OCI-LY1 (cell line): ENCODE measurements around the gene LETM1.

Source experiments
- EZH2 ChIP-seq: fragments of 200-600 bp; sonication (generic), shearing (Covaris generic); IDR thresholded peaks from 2 replicates; pipeline ENCODE4 v1.8.0; 2017; ENCODE audit warnings: borderline replicate concordance, mixed run types, mild to moderate bottlenecking, antibody characterized with exemption, low read length, moderate library complexity, mixed read lengths
- TF ChIP-seq, protein P1 (sequence below): fragments of 200-600 bp; sonication (generic), shearing (Covaris generic); IDR thresholded peaks from 2 replicates; pipeline ENCODE4 v1.5.1; 2017; ENCODE audit warnings: mild to moderate bottlenecking, antibody characterized with exemption, low read length, moderate library complexity, mixed read lengths

DNA sequence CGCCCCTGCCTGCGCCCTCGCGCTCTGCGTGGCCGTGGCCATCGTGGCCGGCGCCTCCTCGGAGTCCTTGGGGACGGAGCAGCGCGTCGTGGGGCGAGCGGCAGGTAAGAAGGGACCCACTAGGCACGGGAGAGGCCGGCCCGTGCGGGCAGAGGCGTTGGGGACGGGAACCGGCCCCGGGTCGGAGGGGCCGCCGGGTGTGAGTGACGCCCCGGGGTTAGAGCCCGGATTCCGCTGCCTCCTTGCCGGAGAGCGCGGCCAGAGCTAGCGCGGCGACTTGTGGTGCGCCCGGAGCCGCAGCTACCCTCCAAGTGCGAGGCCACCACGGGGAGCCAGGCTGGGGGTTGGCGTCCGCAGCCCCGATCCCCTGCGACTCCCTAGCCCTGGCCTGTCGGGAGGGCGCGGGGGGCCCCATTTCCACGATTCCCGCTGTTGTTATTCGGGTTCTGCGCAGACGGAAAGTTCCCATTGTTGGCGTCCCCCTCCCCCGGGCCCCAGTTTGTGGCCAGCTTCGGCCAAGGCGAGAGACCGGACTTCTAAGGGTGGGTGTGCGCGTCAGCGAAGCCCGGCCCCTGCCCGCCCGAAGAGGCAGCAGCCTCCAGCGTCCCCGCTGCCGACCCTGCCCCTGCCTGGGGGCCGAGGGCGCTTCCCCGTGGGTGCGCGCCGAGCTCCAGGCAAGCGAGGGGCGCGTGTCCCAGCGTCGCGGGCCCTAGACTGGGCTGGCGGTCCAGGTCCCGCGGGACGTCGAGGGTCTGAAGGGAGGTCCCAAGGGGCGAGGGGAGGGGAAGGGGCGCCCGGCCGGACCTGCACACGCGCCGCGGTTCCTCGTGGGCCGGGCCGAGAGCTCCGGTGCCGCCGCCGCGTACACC lies 61.8 kb downstream of the LETM1 start:
- TF ChIP-seq, protein P1, sequence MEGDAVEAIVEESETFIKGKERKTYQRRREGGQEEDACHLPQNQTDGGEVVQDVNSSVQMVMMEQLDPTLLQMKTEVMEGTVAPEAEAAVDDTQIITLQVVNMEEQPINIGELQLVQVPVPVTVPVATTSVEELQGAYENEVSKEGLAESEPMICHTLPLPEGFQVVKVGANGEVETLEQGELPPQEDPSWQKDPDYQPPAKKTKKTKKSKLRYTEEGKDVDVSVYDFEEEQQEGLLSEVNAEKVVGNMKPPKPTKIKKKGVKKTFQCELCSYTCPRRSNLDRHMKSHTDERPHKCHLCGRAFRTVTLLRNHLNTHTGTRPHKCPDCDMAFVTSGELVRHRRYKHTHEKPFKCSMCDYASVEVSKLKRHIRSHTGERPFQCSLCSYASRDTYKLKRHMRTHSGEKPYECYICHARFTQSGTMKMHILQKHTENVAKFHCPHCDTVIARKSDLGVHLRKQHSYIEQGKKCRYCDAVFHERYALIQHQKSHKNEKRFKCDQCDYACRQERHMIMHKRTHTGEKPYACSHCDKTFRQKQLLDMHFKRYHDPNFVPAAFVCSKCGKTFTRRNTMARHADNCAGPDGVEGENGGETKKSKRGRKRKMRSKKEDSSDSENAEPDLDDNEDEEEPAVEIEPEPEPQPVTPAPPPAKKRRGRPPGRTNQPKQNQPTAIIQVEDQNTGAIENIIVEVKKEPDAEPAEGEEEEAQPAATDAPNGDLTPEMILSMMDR: no peak
- no peak for TF ChIP-seq EZH2
